Inflammatory macrophage (primary cell): ENCODE results near the gene HCK.

Source experiments
- DNase-seq, 2 donors: peaks; one replicate each; pipeline ENCODE4 v3.0.0-alpha.2; 2020 to 2022

The HCK gene

DNA sequence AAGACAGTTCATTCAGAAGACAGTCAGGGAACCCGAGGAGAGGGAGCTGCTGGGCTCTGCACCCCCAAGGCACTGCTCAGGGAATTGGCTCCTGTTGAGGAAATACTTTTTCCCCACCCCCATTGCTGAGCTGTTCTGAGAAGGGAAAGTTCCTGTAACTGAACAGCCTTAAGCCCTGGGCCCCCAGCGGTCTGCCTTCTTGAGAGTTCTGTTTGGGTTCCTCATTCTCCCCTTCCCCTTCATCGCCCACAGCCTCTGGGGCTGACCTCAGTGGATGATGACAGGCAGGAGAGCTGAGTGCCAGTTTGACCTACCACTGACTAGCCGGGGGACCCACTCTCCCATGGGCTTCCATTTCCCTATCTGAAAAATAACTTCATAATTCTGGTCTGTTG, 10.7 kb downstream of the HCK start:
- DNase-seq: peak; percentile 99

GRCh38 chr20:32063695-32064094, 11.7 kb downstream of the HCK start:
- DNase-seq: peak; percentile 79 to 84

DNA sequence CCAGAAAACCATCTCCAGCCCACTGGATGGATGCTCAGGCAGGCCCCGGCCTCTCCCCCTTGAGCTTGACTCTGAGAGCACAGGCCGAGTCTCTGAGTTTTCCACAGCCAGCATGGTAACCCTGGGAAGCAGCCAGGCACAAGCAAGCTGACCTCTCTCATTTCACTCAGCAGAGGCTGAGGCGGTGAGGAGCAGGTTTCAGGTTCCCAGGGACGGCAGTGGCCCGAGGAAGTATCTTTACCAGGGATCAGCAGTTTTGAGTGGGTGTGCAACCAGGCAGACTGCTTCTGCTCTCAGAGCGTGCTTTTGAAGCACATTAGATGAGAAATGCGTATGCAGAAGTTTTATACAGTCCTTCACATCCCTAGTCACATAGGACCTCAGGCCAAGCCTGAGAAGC, 12.6 kb downstream of the HCK start:
- DNase-seq: peak; percentile 55 to 86

DNA sequence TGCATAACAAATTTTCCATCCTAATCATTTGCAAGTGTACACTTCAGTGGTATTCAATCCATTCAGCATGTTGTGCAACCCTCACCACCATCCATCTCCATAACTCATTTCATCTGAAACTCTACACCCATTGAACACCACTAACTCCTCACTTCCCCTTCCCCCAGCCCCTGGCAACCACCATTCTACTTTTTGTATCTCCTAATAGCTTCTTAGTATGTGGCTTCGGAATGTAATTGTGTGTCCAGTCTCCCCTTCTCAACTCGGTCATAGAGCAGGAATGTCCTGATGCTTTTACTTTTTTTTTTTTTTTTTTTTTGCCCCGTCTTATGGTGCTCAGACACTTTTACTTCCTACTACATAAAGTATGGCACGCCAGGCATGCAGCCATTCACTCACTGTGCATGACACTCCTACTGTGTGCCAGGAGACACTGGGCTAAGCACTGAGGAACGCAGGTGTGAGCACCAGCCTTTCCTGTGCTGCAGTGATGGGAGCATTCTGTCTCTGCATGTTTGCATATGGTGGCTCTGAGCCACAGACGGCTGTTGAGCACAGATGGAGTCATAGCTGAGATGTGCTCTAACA, 15.3 kb downstream of the HCK start:
- DNase-seq: peak in 1 of 2 donors; percentile 32

GRCh38 chr20:32068174-32068573, 16.1 kb downstream of the HCK start:
- DNase-seq: no peak

- DNase-seq: peak in 1 of 2 donors; percentile 13
Measured at GRCh38 chr20:32069711-32070110, 17.7 kb downstream of the HCK start.

- DNase-seq: no peak
Measured at GRCh38 chr20:32070282-32070681, 18.2 kb downstream of the HCK start.

GRCh38 chr20:32070690-32071213, 18.7 kb downstream of the HCK start:
- no peak for DNase-seq

DNA sequence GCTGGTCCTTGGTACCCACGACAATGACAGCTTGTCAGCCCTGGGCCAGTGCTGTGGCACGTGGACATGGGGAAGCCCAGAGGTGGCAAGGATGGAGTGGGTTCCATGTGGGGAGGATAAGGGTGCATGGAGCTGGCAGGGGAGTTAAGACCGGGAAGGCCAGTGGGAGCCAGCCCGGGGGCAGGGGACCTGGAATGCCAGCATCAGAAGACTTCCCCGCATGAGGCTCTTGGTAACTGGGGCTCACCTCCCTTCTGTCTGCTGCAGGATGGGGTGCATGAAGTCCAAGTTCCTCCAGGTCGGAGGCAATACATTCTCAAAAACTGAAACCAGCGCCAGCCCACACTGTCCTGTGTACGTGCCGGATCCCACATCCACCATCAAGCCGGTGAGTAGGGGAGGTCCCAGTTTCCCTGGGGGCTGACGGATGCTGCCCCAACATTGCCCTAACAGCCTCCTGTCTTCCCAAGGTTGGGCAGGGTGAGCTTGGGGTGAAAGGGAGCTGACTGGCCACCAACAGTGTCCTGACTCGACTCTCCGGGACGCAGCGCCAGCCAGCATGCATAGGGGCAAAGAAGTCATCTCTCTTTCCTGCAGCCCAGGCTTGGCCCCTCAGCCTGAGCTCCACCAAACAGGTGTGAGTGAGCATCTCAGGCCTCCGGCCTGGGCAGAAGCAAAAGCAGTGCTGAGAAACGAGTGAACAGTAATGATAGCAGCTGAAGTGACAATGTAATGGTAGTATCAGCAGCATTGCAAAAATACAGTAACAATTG, 19.5 kb downstream of the HCK start:
- DNase-seq: no peak

- DNase-seq: no peak
Measured at GRCh38 chr20:32072168-32072750, 20.2 kb downstream of the HCK start.

- DNase-seq: no peak
Measured at GRCh38 chr20:32075534-32075933, 23.5 kb downstream of the HCK start.

- peak; percentile 79 to 86 for DNase-seq
Measured at GRCh38 chr20:32077190-32077589, 25.1 kb downstream of the HCK start.

DNA sequence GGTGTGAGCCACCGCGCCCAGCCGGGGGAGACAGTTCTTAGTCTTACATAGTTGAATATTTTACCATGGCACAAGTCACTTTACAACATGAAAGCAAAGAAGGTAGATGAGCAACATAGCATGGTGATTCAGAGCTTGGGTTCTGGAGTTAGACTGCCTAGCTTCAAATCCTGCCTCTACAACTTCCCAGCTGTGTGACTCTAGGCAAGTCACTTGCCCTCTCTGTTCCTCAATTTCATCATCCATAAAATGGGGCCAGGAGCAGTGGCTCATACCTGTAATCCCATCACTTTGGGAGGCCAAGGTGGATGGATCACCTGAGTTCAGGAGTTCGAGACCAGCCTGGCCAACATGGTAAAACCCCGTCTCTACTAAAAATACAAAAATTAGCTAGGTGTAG, 26.3 kb downstream of the HCK start:
- DNase-seq: no peak

DNA sequence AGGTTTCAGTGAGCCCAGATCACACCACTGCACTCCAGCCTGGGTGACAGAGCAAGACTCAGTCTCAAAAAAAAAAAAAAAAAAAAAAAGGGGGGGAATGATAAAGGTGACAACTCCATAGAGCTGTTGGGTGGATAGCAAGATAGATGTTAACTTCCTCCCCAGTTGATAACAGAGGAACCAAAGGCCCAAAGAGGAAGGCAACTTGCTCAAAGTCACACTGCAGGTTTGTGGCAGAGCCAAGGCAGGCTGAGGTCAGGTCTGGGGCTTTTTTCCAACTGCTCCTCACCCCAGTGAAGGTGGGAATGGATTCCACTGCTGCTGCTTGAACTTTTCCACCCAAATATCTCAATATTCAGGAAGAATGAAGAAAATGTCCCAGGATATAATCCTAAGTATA, 26.7 kb downstream of the HCK start:
- peak; percentile 30 to 56 for DNase-seq

DNA sequence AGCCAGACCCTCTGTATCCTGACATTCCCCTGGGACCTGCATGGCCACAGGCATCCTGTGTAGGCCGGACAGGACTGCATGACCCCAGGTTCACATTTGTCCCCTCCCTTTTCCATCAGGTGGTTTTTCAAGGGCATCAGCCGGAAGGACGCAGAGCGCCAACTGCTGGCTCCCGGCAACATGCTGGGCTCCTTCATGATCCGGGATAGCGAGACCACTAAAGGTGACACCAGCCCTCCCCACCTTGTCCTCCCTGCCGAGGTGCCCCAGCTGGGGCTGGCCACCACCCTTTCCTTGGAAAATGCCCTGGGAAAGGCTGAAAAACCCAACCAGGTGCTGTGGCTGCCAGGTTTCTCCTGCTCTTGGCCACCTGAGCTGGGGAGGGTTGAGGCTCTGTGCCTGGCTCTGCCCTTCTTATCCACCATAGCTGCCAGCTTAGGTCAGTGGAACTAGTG, 27.6 kb downstream of the HCK start:
- no peak for DNase-seq

DNA sequence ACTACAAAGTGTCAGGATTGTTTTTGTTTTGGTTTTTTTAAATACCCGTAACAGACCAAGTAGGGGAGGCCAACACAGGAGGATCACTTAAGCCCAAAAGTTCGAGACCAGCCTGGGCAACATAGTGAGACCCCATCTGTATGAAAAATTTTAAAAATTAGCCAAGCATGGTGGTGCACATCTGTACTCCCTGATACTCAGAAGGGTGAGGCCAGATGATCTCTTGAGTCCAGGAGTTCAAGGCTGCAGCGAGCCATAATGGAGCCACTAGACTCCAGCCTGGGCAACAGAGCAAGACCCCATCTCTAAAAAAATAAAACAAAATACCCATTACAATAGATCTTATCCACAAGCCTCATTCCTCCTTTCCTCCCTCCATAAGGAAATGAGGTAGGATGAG, 28.7 kb downstream of the HCK start:
- no peak for DNase-seq

DNA sequence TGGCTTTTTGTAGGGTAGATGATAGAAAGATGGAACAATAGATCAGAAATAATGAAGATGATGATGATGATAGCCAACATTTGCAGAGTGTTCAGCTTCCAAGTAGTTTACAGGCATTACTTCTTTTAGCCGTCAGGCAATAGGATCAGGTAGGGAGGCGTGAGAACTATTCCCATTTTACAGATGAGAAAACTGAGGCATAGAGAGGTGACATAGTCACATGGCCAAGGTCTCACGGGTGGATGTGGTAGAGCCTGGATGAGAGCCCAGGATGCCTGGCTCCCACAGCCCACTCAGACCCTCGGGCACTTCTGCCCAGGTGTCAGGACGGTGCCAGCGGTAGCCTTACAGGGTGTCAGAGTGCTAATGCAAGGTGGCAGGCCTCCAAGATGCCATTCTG, 31.4 kb downstream of the HCK start:
- DNase-seq: no peak

GRCh38 chr20:32087070-32087469, 35.0 kb downstream of the HCK start:
- no peak for DNase-seq

DNA sequence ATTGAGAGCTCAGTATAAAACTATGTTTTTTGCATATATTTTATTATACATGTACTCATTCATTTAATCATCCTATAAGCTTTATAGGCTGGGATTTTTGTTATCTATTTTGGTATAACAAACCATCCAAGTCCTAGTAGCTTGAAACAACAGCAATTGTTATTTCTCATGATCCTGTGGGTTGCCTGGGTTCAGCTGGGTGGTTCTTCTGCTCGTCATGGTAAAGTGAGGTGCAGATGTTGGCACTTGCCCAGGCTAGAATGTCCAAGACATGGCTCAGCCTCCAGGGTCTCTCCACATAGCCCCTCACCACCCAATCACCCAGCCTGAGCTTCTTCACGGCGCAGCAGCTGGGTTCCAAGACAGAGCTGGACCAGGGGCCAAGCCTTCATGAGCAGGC, 36.7 kb downstream of the HCK start:
- DNase-seq: no peak

DNA sequence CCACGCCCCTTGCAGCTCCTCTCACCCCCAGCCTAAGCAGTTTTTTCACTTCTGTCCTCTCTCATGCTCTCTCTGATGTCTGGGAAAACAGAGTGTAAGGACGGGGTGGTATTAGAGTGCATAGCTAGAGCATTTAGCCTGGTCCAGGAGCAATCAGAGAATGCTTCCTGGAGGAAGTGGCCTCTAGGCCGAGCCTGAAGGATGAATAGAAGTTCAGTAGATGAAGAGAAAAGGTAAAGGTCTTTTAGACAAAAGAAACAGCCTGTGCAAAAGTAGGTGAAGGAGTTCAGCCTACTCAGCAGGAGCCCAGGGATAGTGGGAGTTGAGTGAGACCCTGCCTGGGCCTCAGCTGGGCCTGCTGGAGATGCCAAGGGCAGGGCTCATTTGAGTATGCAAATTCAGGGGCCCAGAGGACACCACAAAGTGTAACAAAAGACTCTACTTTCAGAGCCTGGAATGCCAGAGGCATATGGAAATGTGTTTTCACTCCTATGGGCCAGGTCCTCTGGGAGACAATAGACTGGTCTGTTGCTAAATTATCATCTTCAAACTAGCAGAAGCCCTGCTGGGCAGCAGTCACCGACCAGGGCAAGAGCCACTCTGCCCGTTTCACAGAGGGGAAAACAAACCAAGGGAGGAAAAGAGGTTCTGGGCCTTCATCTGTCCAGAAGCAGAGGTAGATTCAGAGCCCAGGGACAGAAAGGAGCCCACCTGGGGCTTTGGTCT, 37.8 kb downstream of the HCK start:
- no peak for DNase-seq

DNA sequence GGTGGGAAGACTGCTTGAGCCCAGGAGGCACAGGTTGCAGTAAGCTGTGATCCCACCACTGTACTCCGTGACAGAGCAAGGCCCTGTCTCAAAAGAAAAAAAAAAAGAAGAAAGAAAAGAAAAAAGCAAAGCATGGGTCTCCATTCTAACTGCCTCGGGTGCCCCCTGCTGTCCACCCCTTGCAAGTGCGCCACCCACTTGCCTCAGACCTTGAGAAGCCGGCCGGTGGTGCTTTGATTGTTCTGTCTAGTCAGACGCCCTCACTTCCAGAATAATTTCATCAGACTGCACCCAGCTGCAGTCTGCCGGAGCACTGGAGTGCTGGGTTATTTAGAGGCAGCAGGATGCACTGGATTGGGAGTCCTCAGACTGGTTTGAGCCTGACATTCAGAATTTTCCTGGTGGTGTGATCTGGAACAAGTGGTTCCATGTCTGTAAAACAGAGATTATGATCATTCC, 39.9 kb downstream of the HCK start:
- DNase-seq: peak; percentile 82 to 83

GRCh38 chr20:32098786-32099185, 46.7 kb downstream of the HCK start:
- DNase-seq: no peak

DNA sequence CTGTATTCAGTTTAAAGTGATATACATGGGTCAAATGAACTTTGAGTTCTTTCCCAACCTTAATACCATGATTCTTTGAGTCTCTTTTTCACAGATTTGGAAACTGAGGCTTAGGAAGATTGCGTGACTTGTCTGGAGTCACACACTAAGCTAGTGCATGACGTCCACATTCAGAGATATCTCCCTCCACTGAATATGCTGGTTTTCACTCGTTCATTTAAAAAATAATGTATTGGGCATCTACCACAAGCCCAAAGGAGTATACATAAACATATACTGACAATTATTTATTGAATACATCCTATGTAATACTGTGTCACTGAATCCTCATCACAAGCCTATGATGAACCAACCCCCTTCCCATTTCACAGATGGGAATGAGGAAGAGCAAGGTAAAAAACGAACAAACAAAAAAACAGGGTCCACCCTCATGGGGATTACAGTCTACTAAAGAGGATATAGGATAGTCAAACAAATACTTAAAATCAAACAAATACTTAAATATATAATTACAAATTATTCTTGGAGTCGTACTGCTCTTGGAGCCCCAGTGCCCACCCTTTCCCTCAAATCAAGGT, 56.9 kb downstream of the HCK start:
- DNase-seq: no peak
